DMS53 treated with DMSO at 0.1 percent for 48 hours (cell line): ENCODE data around the gene CD80.
A peak's percentile ranks its signal among the peaks of the same experiment; 100 is the strongest.
"Not testable (repeated sequence)": the region's sequence is repeated elsewhere in the genome, so short reads cannot be mapped to it uniquely, and the experiment has no call there.

Experiments used
- DNase-seq: peaks from one replicate; lab custom pipeline; 2025; ENCODE audit not compliant: unreplicated experiment; lab: John Stamatoyannopoulos, UW

The CD80 gene

GRCh38 chr3:119585208-119585607 is 25.8 kb upstream of the CD80 start:
- DNase-seq: no peak

GRCh38 chr3:119582178-119582577 is 22.8 kb upstream of the CD80 start:
- no peak for DNase-seq

- DNase-seq: no peak
Observed at GRCh38 chr3:119580067-119580760, 20.8 kb upstream of the CD80 start.

- peak; percentile 26 for DNase-seq
Observed at GRCh38 chr3:119579366-119580066, 20.1 kb upstream of the CD80 start, which contains the start of gene ADPRH. ADPRH (plus strand) TSS chr3:119579492; CDS start chr3:119582170, 2,678 bp downstream.

GRCh38 chr3:119575507-119575906 is 16.1 kb upstream of the CD80 start:
- no peak for DNase-seq

- no peak for DNase-seq
Observed at GRCh38 chr3:119571688-119572087, 12.3 kb upstream of the CD80 start.

- DNase-seq: no peak
Observed at GRCh38 chr3:119571230-119571629, 11.8 kb upstream of the CD80 start.

GRCh38 chr3:119570229-119570628 is 10.8 kb upstream of the CD80 start:
- no peak for DNase-seq

GRCh38 chr3:119569156-119569555 is 9.7 kb upstream of the CD80 start:
- DNase-seq: no peak

- not testable (repeated sequence) for DNase-seq
Observed at GRCh38 chr3:119563334-119563733, 3.9 kb upstream of the CD80 start.

- DNase-seq: no peak
Observed at GRCh38 chr3:119562307-119562961, 3.0 kb upstream of the CD80 start.

GRCh38 chr3:119560160-119560559 is 746 bp upstream of the CD80 start:
- DNase-seq: no peak

- no peak for DNase-seq
Observed at GRCh38 chr3:119558626-119559317, 642 bp downstream of the CD80 start.

GRCh38 chr3:119557877-119558269 is 1.5 kb downstream of the CD80 start:
- DNase-seq: no peak

- no peak for DNase-seq
Observed at GRCh38 chr3:119557192-119557876, 2.1 kb downstream of the CD80 start.

- DNase-seq: no peak
Observed at GRCh38 chr3:119555929-119556328, 3.5 kb downstream of the CD80 start.

GRCh38 chr3:119555309-119555735 is 4.1 kb downstream of the CD80 start:
- no peak for DNase-seq

GRCh38 chr3:119553823-119554415 is 5.5 kb downstream of the CD80 start:
- DNase-seq: no peak

GRCh38 chr3:119552928-119553327 is 6.5 kb downstream of the CD80 start:
- DNase-seq: not testable (repeated sequence)

GRCh38 chr3:119551598-119551997 is 7.8 kb downstream of the CD80 start:
- DNase-seq: no peak
